Sigmoid colon (tissue), 4 donors: ENCODE measurements around the gene IFI27L1.

Experiments used
- POLR2A ChIP-seq, 2 donors: fragments of 450-650 bp; IDR thresholded peaks; one replicate each; pipeline ENCODE4 v1.6.1; 2016; ENCODE audit warnings: antibody characterized with exemption in 2 of 2, mild to moderate bottlenecking in 2 of 2, moderate library complexity in 2 of 2
- POLR2AphosphoS5 ChIP-seq, 4 donors: sonication (generic); formaldehyde crosslinking; IDR thresholded peaks; one replicate each; pipeline ENCODE4 v1.6.1; 2017; ENCODE audit warnings: antibody characterized with exemption in 4 of 4

DNA sequence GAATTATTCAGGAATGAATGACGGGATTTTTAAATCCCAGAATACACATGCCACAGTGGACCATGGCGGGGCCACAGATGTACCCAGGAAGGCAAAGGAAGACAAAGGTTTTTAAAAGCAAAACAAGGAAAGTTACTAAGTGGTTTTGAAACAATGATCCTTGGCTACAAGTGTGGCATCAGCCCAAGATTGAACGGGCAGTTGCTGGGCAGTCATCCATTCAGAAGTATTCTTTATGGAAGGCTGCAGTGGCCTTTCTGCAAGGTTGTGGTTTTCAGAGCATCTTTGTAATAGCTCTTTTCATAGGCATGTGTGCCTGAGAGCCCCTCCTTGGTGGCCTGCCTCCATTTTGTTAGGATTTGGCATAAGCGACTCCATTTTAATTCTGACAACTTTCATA is 16.0 kb downstream of the IFI27L1 start:
- TF ChIP-seq POLR2A (IDR thresholded peaks at IDR 0.05) (no peak), POLR2AphosphoS5 (IDR thresholded peaks at IDR 0.05) (no peak)
